H1 (cell line): ENCODE data around the gene AURKB. TPM values are rescaled to one million over a fixed set of nuclear protein-coding genes. Genes with fewer than 3 reads are reported as not detected.

Experiments used
- CTCF ChIA-PET: fragments of 300-600 bp; sonication (Branson Sonifier 250); formaldehyde crosslinking; loops from one replicate; lab custom pipeline; 2021; ENCODE audit not compliant: partially characterized antibody; lab: Charles Lee
- POLR2A ChIA-PET: fragments of 300-600 bp; sonication (Branson Sonifier 250); formaldehyde crosslinking; loops from one replicate; lab custom pipeline; 2021; ENCODE audit warnings: inconsistent platforms; ENCODE audit not compliant: partially characterized antibody; lab: Charles Lee
- DNase-seq, 2 experiments: peaks; one replicate each; pipeline versions ENCODE4 v3.0.0 to v3.0.0-alpha.2; 2010 to 2022; ENCODE audit warnings: low spot score in 2 of 2, low read depth in 1 of 2, mixed read lengths in 1 of 2
- FAIRE-seq: peaks from 2 replicates; lab custom pipeline; 2011; peaks lifted over from hg19 to GRCh38; lab: Jason Lieb, UNC
- H2AFZ ChIP-seq: 2 replicates; pipeline ENCODE4 v1.8.1; 2012; ENCODE audit warnings: low read length, inconsistent platforms
- H2AK5ac ChIP-seq: 2 replicates; pipeline ENCODE4 v1.6.1; 2013; ENCODE audit warnings: low read depth, low read length
- H2BK120ac ChIP-seq: replicated peaks from 2 replicates; pipeline ENCODE3; 2013; ENCODE audit warnings: low read depth, low read length, inconsistent platforms
- H2BK12ac ChIP-seq: 2 replicates; pipeline ENCODE4 v1.6.1; 2013; ENCODE audit warnings: low read depth, low read length
- H2BK15ac ChIP-seq: 2 replicates; pipeline ENCODE4 v1.6.1; 2013; ENCODE audit warnings: low read length
- H2BK20ac ChIP-seq: 2 replicates; pipeline ENCODE4 v1.6.1; 2013; ENCODE audit warnings: low read length
- H2BK5ac ChIP-seq: 2 replicates; pipeline ENCODE4 v1.6.1; 2013; ENCODE audit warnings: low read depth, low read length
- H3K14ac ChIP-seq: 2 replicates; pipeline ENCODE4 v1.6.1; 2013; ENCODE audit warnings: inconsistent platforms; ENCODE audit not compliant: insufficient read length
- H3K18ac ChIP-seq: 2 replicates; pipeline ENCODE4 v1.6.1; 2013; ENCODE audit warnings: low read length; ENCODE audit errors: extremely low read depth
- H3K23ac ChIP-seq: 2 replicates; pipeline ENCODE4 v1.6.1; 2013; ENCODE audit warnings: inconsistent platforms; ENCODE audit not compliant: insufficient read length
- H3K23me2 ChIP-seq: 2 replicates; pipeline ENCODE4 v1.6.1; 2013; ENCODE audit warnings: low read depth, low read length
- H3K27ac ChIP-seq: 2 replicates; pipeline ENCODE4 v1.6.1; 2011; ENCODE audit warnings: low read depth, low read length, inconsistent platforms
- H3K27me3 ChIP-seq, 4 experiments: replicated peaks in 1 of 4; 1 replicate in 1 of 4; 2 replicates in 3 of 4; pipeline versions ENCODE4 v1.6.1 to v1.8.1; 2011 to 2013; ENCODE audit warnings: low read length in 3 of 4, mild to moderate bottlenecking in 3 of 4, inconsistent platforms in 2 of 4, mixed read lengths in 2 of 4, moderate library complexity in 1 of 4; ENCODE audit not compliant: control insufficient read depth in 3 of 4, insufficient read depth in 3 of 4; ENCODE audit errors: extremely low read depth in 1 of 4
- H3K36me3 ChIP-seq, 4 experiments: 2 replicates each; pipeline versions ENCODE4 v1.6.1 to v1.8.1; 2011 to 2013; ENCODE audit warnings: mild to moderate bottlenecking in 4 of 4, low read length in 3 of 4, moderate library complexity in 2 of 4, control low read depth in 1 of 4, inconsistent platforms in 1 of 4; ENCODE audit not compliant: insufficient read depth in 4 of 4, control insufficient read depth in 2 of 4
- H3K4ac ChIP-seq: replicated peaks from 2 replicates; pipeline ENCODE3; 2013; ENCODE audit warnings: low read length, low read depth, mixed read lengths, inconsistent platforms; ENCODE audit not compliant: insufficient read length
- H3K4me1 ChIP-seq, 4 experiments: replicated peaks in 1 of 4; 1 replicate in 1 of 4; 2 replicates in 3 of 4; pipeline versions ENCODE4 v1.6.1 to v1.8.1; 2011 to 2013; ENCODE audit warnings: low read length in 3 of 4, inconsistent platforms in 2 of 4, mixed read lengths in 1 of 4; ENCODE audit not compliant: insufficient read depth in 4 of 4, control insufficient read depth in 3 of 4
- H3K4me2 ChIP-seq, 2 experiments: 2 replicates each; pipeline versions ENCODE4 v1.6.1 to v1.8.1; 2011 to 2013; ENCODE audit warnings: low read depth in 2 of 2, low read length in 2 of 2, control low read depth in 1 of 2, inconsistent platforms in 1 of 2, mild to moderate bottlenecking in 1 of 2; ENCODE audit not compliant: insufficient read depth in 1 of 2
- H3K4me3 ChIP-seq, 4 experiments: fragments of 200-600, 300-600 bp in 1 of 4; sonication (generic), shearing (Covaris generic), sonication (Bioruptor Twin) in 1 of 4; 2 replicates each; pipeline versions ENCODE4 v1.5.1 to v1.8.1; 2011 to 2016; ENCODE audit warnings: low read length in 4 of 4, low read depth in 3 of 4, control low read depth in 2 of 4, inconsistent platforms in 2 of 4, mild to moderate bottlenecking in 2 of 4, mixed read lengths in 1 of 4, moderate library complexity in 1 of 4; ENCODE audit not compliant: insufficient read depth in 2 of 4; ENCODE audit errors: extremely low read depth in 1 of 4
- H3K56ac ChIP-seq: replicated peaks from 2 replicates; pipeline ENCODE3; 2013; ENCODE audit warnings: low read depth, mild to moderate bottlenecking, mixed read lengths, low read length, inconsistent platforms; ENCODE audit not compliant: insufficient read length
- H3K79me1 ChIP-seq: 2 replicates; pipeline ENCODE4 v1.6.1; 2013; ENCODE audit warnings: low read depth, low read length, control low read depth
- H3K79me2 ChIP-seq, 2 experiments: 2 replicates each; pipeline versions ENCODE4 v1.6.1 to v1.8.1; 2012 to 2013; ENCODE audit warnings: low read length in 2 of 2, mild to moderate bottlenecking in 2 of 2, inconsistent platforms in 1 of 2; ENCODE audit not compliant: insufficient read depth in 2 of 2, control insufficient read depth in 1 of 2
- H3K9ac ChIP-seq, 4 experiments: replicated peaks in 1 of 4; 1 replicate in 1 of 4; 2 replicates in 3 of 4; pipeline versions ENCODE4 v1.6.1 to v1.8.1; 2011 to 2013; ENCODE audit warnings: low read depth in 3 of 4, low read length in 3 of 4, control low read depth in 2 of 4, mild to moderate bottlenecking in 2 of 4, moderate library complexity in 2 of 4, inconsistent platforms in 1 of 4; ENCODE audit errors: extremely low read depth in 1 of 4
- H3K9me3 ChIP-seq, 2 experiments: 2 replicates each; pipeline versions ENCODE4 v1.6.1 to v1.8.1; 2012 to 2013; ENCODE audit warnings: mild to moderate bottlenecking in 2 of 2, moderate library complexity in 2 of 2, control low read depth in 1 of 2, inconsistent platforms in 1 of 2, low read depth in 1 of 2, low read length in 1 of 2, mixed read lengths in 1 of 2; ENCODE audit not compliant: insufficient read depth in 2 of 2
- H4K20me1 ChIP-seq, 2 experiments: replicated peaks in 1 of 2; 2 replicates each; pipeline versions ENCODE3 to v1.8.1; 2011 to 2013; ENCODE audit warnings: inconsistent platforms in 2 of 2, low read length in 2 of 2, mild to moderate bottlenecking in 1 of 2; ENCODE audit not compliant: insufficient read depth in 2 of 2, control insufficient read depth in 1 of 2
- H4K5ac ChIP-seq: 2 replicates; pipeline ENCODE4 v1.6.1; 2013; ENCODE audit warnings: low read length, low read depth, mixed read lengths, inconsistent platforms; ENCODE audit not compliant: insufficient read length
- H4K8ac ChIP-seq: 2 replicates; pipeline ENCODE4 v1.8.0; 2013; ENCODE audit warnings: mild to moderate bottlenecking, moderate library complexity, low read length, inconsistent platforms; ENCODE audit not compliant: insufficient read depth; ENCODE audit errors: extremely low read depth
- H4K91ac ChIP-seq: replicated peaks from 2 replicates; pipeline ENCODE3; 2013; ENCODE audit warnings: low read length, mixed read lengths, inconsistent platforms; ENCODE audit not compliant: insufficient read length
- BACH1 ChIP-seq: IDR thresholded peaks from 2 replicates; pipeline ENCODE4 v1.6.1; 2012; ENCODE audit warnings: low read length, improper control_type of control experiment
- CBX5 ChIP-seq: fragments of 300-800, 300-1000 bp; sonication (generic); IDR thresholded peaks from 2 replicates; pipeline ENCODE4 v1.7.1; 2016; ENCODE audit warnings: antibody characterized with exemption, low read length, low read depth
- CEBPB ChIP-seq: IDR thresholded peaks from 2 replicates; pipeline ENCODE4 v1.6.1; 2012; ENCODE audit warnings: low read depth, low read length
- CHD2 ChIP-seq: IDR thresholded peaks from 2 replicates; pipeline ENCODE4 v1.6.1; 2012; ENCODE audit warnings: low read length, improper control_type of control experiment
- EP300 ChIP-seq, 2 experiments: IDR thresholded peaks; 1 replicate in 1 of 2; 2 replicates in 1 of 2; pipeline ENCODE4 v1.6.1; 2011 to 2012; ENCODE audit warnings: low read depth in 2 of 2, low read length in 2 of 2, mild to moderate bottlenecking in 2 of 2, borderline replicate concordance in 1 of 2, inconsistent platforms in 1 of 2, moderate library complexity in 1 of 2
- EZH2 ChIP-seq: fragments of 200-600 bp; sonication (generic); IDR thresholded peaks from 2 replicates; pipeline ENCODE4 v1.7.1; 2012; ENCODE audit warnings: low read depth, mild to moderate bottlenecking, moderate library complexity, low read length, inconsistent platforms; ENCODE audit not compliant: severe bottlenecking
- FOSL1 ChIP-seq: IDR thresholded peaks from 2 replicates; pipeline ENCODE4 v1.6.1; 2011; ENCODE audit warnings: mild to moderate bottlenecking, low read depth, low read length, moderate library complexity; ENCODE audit not compliant: insufficient read depth
- GABPA ChIP-seq: IDR thresholded peaks from 2 replicates; pipeline ENCODE4 v1.6.1; 2011; ENCODE audit warnings: mild to moderate bottlenecking, low read length, moderate library complexity, borderline replicate concordance; ENCODE audit not compliant: insufficient read depth
- RNF2 ChIP-seq: fragments of 200-900, 300-1000 bp; sonication (generic); IDR thresholded peaks from 2 replicates; pipeline ENCODE4 v1.7.1; 2016; ENCODE audit warnings: borderline replicate concordance, low read depth, mild to moderate bottlenecking, antibody characterized with exemption, low read length; ENCODE audit not compliant: poor library complexity, severe bottlenecking; ENCODE audit errors: missing control alignments
- SIN3A ChIP-seq, 2 experiments: IDR thresholded peaks in 1 of 2; conservative IDR thresholded peaks in 1 of 2; 2 replicates each; pipeline ENCODE4 v1.6.1; 2011 to 2012; ENCODE audit warnings: low read length in 2 of 2, improper control_type of control experiment in 1 of 2, low read depth in 1 of 2, mild to moderate bottlenecking in 1 of 2
- SIX5 ChIP-seq: IDR thresholded peaks from 2 replicates; pipeline ENCODE4 v1.6.1; 2011; ENCODE audit warnings: mild to moderate bottlenecking, low read depth, low read length
- TCF12 ChIP-seq: IDR thresholded peaks from 2 replicates; pipeline ENCODE4 v1.6.1; 2011; ENCODE audit warnings: low read depth, mild to moderate bottlenecking, low read length
- TEAD4 ChIP-seq: IDR thresholded peaks from 2 replicates; pipeline ENCODE4 v1.6.1; 2012; ENCODE audit warnings: low read depth, low read length, inconsistent platforms, mixed read lengths
- YY1 ChIP-seq: IDR thresholded peaks from 2 replicates; pipeline ENCODE4 v1.6.1; 2011; ENCODE audit warnings: low read depth, mild to moderate bottlenecking, low read length
- WGBS, 2 experiments: shearing (Covaris generic) in 1 of 2; methylation state at CpG; one replicate each; pipeline versions ENCODE4 v1.1.6 to v1.1.7; 2013 to 2015; ENCODE audit warnings: low lambda C conversion rate in 2 of 2, mixed read lengths in 2 of 2, inconsistent platforms in 1 of 2, low coverage in 1 of 2, missing lambda C conversion rate in 1 of 2; ENCODE audit not compliant: insufficient replicate concordance in 2 of 2, insufficient coverage in 1 of 2, insufficient read length in 1 of 2; ENCODE audit errors: extremely low coverage in 1 of 2, missing lambda C conversion rate in 1 of 2; 5-methylcytosine and 5-hydroxymethylcytosine counted together
- polyA plus RNA-seq, 7 experiments: library from polyadenylated mRNA; depleted of rRNA in 3 of 7; stranded (reverse) in 5 of 7; unstranded in 2 of 7; fragments of >200 nt in 5 of 7; fragments of 200-250 nt in 2 of 7; gene quantifications; 1 replicate in 5 of 7; 2 replicates in 1 of 7; 4 replicates in 1 of 7; pipeline versions ENCODE4 v1.2.1 to v1.2.3, GENCODE V29; 2011 to 2013; ENCODE audit warnings: missing spikeins in 2 of 7, mixed read lengths in 2 of 7
- total RNA-seq: library from RNA; stranded (reverse); fragmentation: NEBNext Ultra II Directional; extraction: Animal tissue kit (Norgen Biotek cat#: 25700); gene quantifications from 2 replicates; pipeline ENCODE4 v1.2.1, GENCODE V29; 2021

The AURKB gene
- total and polyA plus RNA-seq, 2 of the 8 experiments (the other 6 are each of a cell fraction or from before 2014, with no cell fraction given) = 102 to 160 TPM

DNA sequence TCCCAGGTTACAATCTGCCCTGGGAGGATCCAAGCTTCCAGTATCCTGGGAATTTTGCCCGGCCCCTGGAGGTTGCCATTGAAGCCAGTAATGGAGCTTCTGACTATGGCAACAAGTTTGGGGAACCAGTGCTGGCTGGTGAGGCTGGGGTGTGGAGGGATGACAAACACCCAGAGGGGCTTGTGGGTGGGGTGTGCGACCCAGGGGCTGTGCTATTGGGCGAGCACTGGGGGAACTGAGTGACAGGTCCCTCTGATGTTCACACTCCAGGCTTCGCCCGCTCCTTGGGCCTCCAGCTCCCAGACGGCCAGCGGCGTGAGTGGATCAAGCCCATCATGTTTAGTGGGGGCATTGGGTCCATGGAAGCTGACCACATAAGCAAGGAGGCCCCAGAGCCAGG, 47.4 kb upstream of the AURKB start:
- H4K91ac ChIP-seq = no peak overlapping the region
- no peaks in the 10 kb centered on the region for H3K4me1 ChIP-seq
- peaks cover 4 to 7% of the 10 kb centered on the region in 2 experiments; a peak in 3 of 4 replicates for H3K79me2 ChIP-seq
- H4K5ac ChIP-seq = no peak overlapping the region
- H3K4me3 ChIP-seq = no peak overlapping the region
- no peak for FAIRE-seq
- no peak overlapping the region for H2BK5ac ChIP-seq
- H2BK12ac ChIP-seq = no peak overlapping the region
- DNase-seq = no peak
- no peak overlapping the region for H3K9ac ChIP-seq
- H2AFZ ChIP-seq = no peak overlapping the region
- no peak overlapping the region for H2BK120ac ChIP-seq
- no peak overlapping the region for H3K18ac ChIP-seq
- ChIA-PET CTCF (interaction anchor here (1.4 kb wide), 1 partner anchor 57 kb away, joined by 5 read pairs; no protein-coding TSS in a partner anchor), POLR2A (interaction anchor here (2.0 to 66.3 kb wide), 3 partner anchors 6 to 119 kb away, joined by 7 to 1521 read pairs (median 1521); partner anchors contain the start of genes CTC1, KRABD2, PFAS and RANGRF)
- no peak overlapping the region for H3K4me2 ChIP-seq
- H3K9me3 ChIP-seq = no peaks in the 10 kb centered on the region
- no peak overlapping the region for H3K23ac ChIP-seq
- H3K36me3 ChIP-seq = peaks cover 32 to 83% (median 64%) of the 10 kb centered on the region in 4 experiments
- 95% methylated on average over 8 of the region's 8 CpGs; no CpG with 5 or more reads in 1 of the 2 experiments for WGBS, 2 experiments
- no peak overlapping the region for H3K27ac ChIP-seq
- H2BK15ac ChIP-seq = no peak overlapping the region
- H3K14ac ChIP-seq = no peak overlapping the region
- no peak overlapping the region for H3K56ac ChIP-seq
- no peak overlapping the region for H3K4ac ChIP-seq
- H3K23me2 ChIP-seq = no peaks in the 10 kb centered on the region
- no peak overlapping the region for H2BK20ac ChIP-seq
- peak overlapping the region; percentile 42; the same call in 1 of the 2 replicates for H4K8ac ChIP-seq
- no peaks in the 10 kb centered on the region for H3K27me3 ChIP-seq
- H4K20me1 ChIP-seq = peaks cover 0 to 5% of the 10 kb centered on the region in 2 experiments
- H3K79me1 ChIP-seq = 0 out of 2 replicates have a peak, but pooled peaks cover 6% of the 10 kb centered on the region
- H2AK5ac ChIP-seq = no peak overlapping the region
- TF ChIP-seq FOSL1 (no peak), CHD2 (no peak), TEAD4 (no peak), CBX5 (no peak), CEBPB (no peak), YY1 (no peak), TCF12 (no peak), EZH2 (no peak), RNF2 (no peak), EP300 (IDR thresholded peaks at IDR 0.05; ENCODE audit: borderline replicate concordance in 1 of 2, low read depth in 2 of 2, low read length in 2 of 2) (no peak), SIX5 (no peak), BACH1 (no peak), GABPA (no peak), SIN3A (conservative IDR thresholded peaks at IDR 0.05 in 1 of 2, IDR thresholded peaks at IDR 0.05 in 1 of 2; ENCODE audit: low read depth in 1 of 2, low read length in 2 of 2) (no peak)
